Measurements from ENCODE around the gene TAS2R14.

TAS2R14 gene

DNA sequence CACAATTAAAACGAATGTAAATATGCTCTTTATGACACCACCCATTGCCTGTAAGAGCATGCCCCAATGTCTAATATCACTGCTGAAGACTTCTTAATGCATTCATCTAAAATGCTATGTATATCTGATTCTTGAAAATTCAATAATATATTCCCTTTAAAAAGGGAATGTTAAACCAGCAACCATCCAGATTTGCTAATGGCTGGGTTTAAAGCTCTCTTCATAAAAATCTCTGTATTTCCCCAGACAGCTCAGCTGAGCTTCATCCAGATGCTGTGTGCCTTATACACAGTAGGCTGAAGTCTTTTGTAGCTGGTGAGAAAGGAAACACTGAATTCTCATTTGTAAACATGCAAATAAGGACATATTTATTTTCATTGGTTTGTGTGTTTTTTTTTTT lies at the start of gene TAS2R14:
TSS of gene TAS2R14 (minus strand) at position 101 of the 400 bp plus-strand sequence. CDS start at position 45, 56 bp downstream.
- no peak for FAIRE-seq

- FAIRE-seq: no peak
Observed at GRCh38 chr12:10986812-10987211, 47.7 kb upstream of the TAS2R14 start, which contains the start of gene TAS2R50. TAS2R50 (minus strand) TSS chr12:10986912; CDS start chr12:10986860, 52 bp downstream.

DNA sequence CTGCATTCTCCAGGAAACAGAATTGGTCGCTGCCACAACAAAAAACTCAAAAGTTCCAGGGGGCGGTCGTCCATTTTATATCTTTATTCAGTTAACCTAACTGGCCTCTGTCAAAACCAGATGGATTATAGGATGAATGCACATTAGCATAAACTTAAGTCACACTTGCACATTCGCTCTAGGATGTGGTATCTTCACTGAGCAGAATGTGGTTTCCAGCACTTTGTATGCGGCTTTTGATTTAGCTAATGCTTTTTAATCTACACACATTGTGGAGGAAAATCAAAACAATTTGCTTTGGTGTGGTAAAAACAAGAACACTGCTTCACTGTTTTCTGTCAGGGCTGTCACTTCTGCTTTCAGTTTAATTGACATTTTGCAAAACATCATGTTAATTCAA lies 43.2 kb upstream of the TAS2R14 start:
- FAIRE-seq: no peak

GRCh38 chr12:10974965-10975364 lies 35.9 kb upstream of the TAS2R14 start:
- no peak for FAIRE-seq

DNA sequence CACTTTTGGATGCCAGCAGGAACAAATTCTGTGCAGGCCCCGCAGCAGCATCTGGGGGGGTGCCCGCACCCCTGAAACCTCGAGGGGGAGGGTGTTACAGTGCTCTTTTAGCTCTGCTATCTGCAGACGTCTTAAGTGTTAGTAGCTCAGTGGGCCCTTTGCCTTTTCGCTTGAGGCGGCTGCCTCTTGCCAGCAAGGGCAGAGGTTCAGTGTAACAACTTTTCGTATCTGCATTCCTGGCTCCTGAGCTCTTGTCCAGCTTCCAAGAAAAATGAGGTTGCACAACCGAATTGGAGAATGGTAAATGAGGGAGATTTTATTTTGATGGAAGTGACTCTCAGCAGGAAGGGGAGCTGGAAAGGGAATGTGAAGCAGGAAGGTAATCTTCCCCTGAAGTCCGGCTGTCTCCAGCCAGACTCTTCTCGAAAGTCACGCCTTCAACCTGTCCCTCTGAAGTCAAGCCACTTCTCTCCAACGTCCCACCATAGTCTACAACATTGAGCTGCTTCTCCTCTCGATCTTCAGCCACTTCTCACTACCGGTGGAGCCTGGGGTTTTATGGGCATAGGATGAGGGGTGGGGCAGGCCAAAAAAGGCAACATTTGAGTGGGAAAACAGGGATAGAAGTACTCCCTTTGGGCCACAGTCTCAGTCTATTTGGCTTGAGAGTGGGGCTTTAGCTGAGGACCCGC lies 29.8 kb upstream of the TAS2R14 start:
- no peak for FAIRE-seq

DNA sequence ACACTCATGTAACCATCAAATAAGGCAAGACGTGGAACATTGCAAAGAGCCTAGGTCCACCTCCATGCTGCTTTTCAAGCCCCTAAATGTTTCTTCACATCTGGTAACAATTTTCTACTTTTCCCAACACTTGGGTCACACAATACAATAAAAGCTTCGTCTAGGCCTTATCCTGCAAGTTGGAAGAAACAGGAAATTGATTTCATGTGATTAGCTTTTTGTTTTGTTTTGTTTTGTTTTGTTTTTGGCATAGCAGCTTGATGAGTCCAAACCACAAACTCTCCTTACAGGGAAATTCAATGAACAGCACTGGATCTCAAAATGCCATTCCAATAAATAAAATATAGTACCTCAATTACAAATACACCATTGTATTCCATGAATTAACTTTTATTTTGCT lies 28.3 kb upstream of the TAS2R14 start:
- FAIRE-seq: no peak

DNA sequence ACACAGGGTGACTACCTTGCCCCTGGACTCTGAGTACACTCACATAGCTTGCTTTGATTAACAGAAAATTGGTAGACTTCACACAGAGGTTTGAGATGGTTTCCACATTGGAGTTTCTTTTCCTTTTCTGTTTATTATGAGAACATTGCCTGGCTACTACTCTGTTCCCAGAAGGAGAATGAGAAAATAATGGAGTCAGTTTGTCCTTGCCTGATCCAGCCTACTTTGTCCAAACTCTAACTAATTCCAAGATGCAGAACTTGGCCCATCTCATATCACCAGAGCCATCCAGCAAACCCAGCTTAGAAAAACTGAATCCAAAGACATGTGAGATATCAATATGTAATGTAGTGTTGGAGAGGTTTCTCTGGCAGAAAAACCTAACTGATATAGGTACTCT lies 27.3 kb upstream of the TAS2R14 start:
- FAIRE-seq: no peak

GRCh38 chr12:10965476-10965875 lies 26.4 kb upstream of the TAS2R14 start:
- no peak for FAIRE-seq

GRCh38 chr12:10960211-10960610 lies 21.1 kb upstream of the TAS2R14 start:
- no peak for FAIRE-seq

- no peak for FAIRE-seq
Observed at GRCh38 chr12:10959804-10960203, 20.7 kb upstream of the TAS2R14 start.

DNA sequence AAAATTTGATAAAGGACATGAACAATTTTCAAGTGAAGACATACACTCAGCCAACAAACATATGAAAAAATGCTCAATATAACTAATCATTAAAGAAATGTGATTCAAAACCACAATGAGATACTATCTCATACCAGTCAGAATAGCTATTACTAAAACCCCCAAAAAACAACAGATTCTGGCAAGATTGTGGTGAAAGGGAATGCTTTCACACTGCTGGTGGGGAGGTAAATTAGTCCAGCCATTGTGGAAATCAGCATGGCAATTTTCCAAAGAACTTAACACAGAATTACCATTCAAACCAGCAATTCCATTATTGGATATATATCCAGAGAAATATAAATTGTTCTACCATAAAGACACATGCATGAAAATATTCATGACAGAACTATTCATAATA lies 18.7 kb upstream of the TAS2R14 start:
- no peak for FAIRE-seq

DNA sequence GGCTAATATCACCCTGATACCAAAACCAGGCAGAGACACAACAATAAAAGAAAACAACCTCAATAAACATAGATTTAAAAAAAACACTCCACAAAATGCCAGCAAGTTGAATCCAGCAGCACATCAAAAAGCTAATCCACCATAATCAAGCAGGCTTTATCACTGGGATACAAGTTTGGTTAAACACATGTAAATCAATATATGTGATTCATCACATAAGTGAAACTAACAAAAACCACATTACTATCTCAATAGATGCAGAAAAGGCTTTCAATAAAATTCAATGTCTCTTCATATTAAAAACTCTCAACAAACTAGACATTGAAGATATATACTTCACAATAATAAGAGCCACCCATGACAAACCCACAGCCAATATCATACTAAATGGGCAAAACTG lies 17.0 kb upstream of the TAS2R14 start:
- FAIRE-seq: no peak

DNA sequence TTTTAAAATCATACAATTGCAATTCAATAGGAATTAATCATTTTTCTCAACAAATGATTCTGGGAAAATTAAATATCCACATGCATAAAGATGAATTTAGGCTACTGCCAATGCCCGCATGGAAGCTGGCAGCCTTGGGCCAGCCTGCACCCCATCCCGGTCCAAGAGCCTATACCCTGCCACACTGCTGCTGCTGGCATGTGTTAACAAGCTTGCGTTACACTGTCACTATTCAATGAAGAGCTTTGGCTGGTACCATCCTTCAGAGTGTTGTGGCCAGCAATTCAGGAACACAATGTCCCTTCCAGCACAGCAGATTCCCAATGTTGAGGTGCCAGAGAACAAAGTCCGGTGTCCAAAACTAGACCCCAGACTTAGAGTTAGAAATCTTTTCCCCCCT lies 13.6 kb upstream of the TAS2R14 start:
- FAIRE-seq: no peak

DNA sequence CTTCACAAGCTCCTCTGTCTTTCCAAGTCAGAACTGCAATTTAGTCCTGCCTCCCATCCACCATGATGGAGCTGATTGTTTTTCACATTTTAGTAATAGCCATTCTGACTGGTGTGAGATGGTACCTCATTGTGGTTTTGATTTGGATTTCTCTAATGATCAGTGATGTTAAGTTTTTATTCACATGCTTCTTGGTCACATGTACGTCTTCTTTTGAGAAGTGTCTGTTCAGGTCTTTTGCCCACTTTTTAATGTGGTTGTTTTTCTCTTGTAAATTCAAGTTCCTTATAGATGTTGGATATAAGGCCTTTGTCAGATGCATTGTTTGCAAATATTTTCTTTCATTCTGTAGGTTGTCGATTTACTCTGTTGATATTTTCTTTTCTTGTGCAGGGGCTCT lies 4.1 kb upstream of the TAS2R14 start:
- no peak for FAIRE-seq

DNA sequence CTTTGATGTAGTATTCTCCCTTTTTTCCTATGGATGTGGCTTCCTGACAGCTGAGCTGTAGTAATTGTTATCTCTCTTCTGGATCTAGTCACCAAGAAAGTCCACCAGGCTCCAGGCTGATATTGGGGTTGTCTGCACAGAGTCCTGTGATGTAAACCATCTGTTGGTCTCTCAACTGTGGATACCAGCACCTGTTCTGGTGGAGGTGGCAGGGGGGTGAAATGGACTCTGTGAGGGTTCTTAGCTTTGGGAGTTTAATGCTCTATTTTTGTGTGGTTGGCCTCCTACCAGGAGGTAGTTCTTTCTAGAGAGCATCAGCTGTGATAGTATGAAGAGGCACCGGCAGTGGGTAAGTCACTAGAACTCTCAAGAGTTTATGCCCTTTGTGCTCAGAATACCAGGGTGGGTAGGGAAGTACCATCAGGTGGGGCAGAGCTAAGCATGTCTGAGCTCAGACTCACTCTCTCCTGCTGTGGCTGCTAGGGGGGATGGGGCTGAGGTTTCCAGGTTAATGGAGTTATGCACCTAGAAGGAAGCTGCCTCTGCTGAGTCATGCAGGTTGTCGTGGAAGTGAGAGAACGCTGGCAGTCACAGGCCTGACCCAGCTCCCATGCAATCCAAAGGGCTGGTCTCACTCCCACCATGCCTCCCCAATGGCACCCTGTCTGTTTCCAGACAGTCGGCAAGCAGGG lies 3.0 kb upstream of the TAS2R14 start:
- no peak for FAIRE-seq

DNA sequence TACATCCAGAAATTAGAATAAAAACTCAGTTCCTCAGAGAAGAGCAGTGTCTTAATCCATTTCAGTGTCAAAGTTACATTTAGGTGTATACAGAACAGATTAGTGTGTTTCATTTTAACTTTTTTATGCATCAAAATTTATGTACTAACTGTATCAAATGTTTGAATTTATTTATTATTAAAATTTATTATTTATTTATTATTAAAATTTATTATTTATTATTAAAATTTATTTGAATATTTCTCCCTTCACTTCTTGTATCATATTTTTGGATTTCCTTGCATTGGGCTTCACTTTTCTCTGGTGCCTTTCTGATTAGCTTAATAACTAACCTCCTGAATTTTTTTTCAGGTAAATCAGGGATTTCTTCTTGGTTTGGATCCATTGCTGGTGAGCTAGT lies 2.3 kb upstream of the TAS2R14 start:
- no peak for FAIRE-seq

GRCh38 chr12:10940389-10940788 lies 1.3 kb upstream of the TAS2R14 start:
- no peak for FAIRE-seq

GRCh38 chr12:10936506-10936905 lies 2.6 kb downstream of the TAS2R14 start:
- no peak for FAIRE-seq

DNA sequence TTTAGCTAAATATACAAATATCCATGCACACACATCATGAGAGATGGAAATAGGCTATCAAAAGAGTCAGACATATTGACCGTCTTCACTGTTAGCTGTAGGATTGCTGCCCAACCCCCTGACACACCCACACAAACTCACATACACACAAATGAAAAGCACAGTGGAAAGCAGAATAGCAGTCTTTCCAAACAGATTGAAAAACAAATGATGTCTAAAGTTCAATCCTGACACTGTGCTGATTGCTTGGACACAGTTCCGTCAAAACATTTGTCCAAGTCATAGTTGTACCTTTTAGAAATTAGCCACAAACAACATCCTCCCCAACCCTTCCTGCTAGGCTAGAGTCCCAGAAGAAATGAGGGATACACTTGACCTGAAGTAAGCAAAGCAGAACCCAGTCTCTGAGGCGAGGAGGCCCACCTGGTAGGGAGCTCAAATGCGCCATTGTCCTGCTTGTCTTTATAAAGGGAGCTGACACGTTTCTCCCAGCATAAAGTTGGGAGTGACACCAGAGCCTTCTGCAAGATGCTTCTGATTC lies 10.2 kb downstream of the TAS2R14 start, which contains the start of gene PRH2:
TSS of gene PRH2 (plus strand) at position 491 of the 541 bp plus-strand sequence. CDS start at position 529, 38 bp downstream.
- no peak for FAIRE-seq

- FAIRE-seq: no peak
Observed at GRCh38 chr12:10926269-10926668, 12.8 kb downstream of the TAS2R14 start.

GRCh38 chr12:10919809-10920208 lies 19.3 kb downstream of the TAS2R14 start:
- FAIRE-seq: no peak

DNA sequence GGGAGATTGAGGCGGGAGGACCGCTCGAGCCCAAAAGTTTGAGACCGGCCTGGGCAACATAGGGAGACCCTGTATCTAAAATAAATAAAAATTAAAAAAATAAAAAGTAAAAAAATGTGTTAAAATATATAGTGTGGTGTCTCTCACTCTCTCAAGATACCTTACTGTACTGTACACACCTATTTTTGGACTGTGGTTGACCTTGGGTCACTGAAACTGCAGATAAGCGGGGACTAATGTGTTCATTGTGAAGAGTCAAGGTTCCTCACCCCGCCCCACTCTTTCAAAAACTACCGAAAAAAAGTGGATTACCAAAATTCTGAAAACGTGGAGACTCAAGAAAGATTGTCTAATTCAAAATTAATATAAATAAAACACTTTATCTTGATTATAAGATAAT lies 28.7 kb downstream of the TAS2R14 start:
- FAIRE-seq: no peak

GRCh38 chr12:10909462-10909861 lies 29.6 kb downstream of the TAS2R14 start, which contains the start of gene TAS2R13:
TAS2R13 (minus strand) TSS chr12:10909562; CDS start chr12:10909298, 264 bp downstream.
- no peak for FAIRE-seq

GRCh38 chr12:10904686-10905085 lies 34.4 kb downstream of the TAS2R14 start:
- FAIRE-seq: no peak
